GM20000 (cell line): ENCODE measurements around the gene VGLL4.

Source experiments
- DNase-seq: peaks from one replicate; pipeline ENCODE4 v3.0.0; 2012; ENCODE audit warnings: low spot score
- TF ChIP-seq, protein P1 (sequence below): IDR thresholded peaks from 2 replicates; pipeline ENCODE4 v1.5.1; 2012; ENCODE audit warnings: mild to moderate bottlenecking, control low read depth; ENCODE audit errors: extremely low read depth, missing control alignments

Gene VGLL4

DNA sequence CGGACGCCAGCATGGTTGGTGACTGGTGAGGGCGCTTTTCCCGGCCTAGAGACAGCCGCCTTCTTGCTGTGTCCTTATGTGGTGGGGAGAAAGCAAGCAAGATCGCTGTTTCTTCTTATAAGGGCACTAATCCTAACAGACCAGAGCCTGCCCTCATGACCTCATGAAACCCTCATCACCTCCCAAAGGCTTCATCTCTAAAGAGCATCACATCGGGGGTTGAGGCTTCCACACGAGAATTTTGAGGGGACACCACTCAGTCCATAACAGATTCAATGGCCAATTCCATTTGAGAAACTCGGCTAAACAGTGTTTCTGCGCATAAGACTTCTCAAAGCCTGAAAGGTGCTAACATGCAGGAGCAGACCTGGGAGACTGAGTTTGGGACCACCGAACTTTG lies 54.0 kb downstream of the VGLL4 start:
- TF ChIP-seq, protein P1, sequence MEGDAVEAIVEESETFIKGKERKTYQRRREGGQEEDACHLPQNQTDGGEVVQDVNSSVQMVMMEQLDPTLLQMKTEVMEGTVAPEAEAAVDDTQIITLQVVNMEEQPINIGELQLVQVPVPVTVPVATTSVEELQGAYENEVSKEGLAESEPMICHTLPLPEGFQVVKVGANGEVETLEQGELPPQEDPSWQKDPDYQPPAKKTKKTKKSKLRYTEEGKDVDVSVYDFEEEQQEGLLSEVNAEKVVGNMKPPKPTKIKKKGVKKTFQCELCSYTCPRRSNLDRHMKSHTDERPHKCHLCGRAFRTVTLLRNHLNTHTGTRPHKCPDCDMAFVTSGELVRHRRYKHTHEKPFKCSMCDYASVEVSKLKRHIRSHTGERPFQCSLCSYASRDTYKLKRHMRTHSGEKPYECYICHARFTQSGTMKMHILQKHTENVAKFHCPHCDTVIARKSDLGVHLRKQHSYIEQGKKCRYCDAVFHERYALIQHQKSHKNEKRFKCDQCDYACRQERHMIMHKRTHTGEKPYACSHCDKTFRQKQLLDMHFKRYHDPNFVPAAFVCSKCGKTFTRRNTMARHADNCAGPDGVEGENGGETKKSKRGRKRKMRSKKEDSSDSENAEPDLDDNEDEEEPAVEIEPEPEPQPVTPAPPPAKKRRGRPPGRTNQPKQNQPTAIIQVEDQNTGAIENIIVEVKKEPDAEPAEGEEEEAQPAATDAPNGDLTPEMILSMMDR = no peak
- no peak for DNase-seq

DNA sequence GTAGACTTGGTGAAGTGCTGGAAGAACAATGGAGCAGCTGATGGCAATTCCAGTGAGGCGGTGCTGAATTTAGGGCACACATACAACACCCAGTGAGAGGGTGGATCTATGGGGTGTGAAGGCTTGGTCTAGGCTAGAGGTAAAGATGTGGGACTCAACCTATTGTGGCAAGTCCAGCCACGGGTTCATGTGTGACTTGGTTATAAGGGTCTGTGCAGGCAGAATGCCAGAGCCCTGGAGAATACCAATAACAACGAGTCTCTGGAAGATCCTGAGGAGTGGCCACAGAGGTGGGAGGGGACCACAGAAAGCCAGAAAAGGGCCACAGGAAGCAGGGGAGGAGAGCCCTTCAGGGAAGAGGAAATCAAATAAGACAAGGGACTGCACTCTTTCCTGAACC lies 55.0 kb downstream of the VGLL4 start:
- TF ChIP-seq, protein P1 = no peak
- no peak for DNase-seq

DNA sequence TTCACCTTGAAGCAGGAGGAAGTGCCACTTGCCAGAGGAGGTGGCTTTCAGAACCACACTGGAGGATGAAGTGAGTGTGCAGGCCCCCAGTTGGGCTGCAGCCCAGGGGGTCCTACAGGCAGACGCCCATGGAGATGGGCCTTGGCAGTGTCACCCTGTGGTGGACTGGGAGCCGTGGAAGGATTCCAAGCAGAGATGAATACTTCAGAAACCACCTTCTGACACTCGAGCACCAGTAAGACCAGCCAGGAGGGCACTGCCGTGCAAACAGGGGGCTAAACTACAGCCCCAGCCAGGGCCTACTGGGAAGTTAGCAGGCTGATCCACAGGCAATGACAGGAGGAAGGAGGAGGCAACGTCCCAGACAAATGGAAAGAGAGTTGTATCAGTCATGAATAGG lies 55.4 kb downstream of the VGLL4 start:
- DNase-seq = no peak
- TF ChIP-seq, protein P1 = no peak

DNA sequence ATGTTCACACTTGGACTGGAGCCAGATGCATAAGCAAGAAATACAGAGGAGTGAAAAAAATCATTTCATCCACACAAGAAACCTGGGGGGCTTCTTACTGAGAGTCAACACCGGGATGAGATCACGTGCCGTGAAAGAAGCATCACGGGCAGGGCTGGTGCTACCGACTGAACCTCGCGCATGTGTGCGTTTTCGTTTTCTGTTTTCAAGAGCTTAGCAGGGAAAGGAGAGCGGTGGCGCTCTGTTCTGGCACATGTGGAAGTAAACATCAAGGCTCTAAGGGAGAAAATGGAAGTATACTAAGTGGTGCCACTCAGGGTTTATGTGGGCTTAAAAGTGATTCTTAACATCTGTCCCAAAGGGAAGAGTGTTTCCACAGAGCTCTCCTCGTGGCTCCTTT lies 55.9 kb downstream of the VGLL4 start:
- no peak for DNase-seq
- TF ChIP-seq, protein P1 = no peak

DNA sequence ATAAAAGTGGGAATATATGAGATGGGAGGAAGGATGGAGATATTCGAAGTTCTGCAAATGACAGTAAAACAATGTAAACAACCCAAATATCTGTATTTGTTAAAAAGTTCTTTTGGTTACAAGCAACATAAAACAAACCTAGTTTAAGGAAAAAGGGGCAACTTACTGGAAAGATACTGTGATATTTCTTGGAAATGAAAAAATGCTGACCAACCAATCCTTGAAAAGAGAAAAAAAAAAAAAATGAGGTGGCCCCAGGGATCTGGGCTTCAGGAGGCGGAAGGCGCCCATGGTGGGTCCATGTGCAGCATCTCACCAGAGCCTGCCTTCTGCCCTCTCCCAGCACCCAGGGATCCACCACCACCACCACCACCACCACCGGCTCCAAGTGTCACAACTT lies 59.1 kb downstream of the VGLL4 start:
- TF ChIP-seq, protein P1 = no peak
- DNase-seq = no peak

DNA sequence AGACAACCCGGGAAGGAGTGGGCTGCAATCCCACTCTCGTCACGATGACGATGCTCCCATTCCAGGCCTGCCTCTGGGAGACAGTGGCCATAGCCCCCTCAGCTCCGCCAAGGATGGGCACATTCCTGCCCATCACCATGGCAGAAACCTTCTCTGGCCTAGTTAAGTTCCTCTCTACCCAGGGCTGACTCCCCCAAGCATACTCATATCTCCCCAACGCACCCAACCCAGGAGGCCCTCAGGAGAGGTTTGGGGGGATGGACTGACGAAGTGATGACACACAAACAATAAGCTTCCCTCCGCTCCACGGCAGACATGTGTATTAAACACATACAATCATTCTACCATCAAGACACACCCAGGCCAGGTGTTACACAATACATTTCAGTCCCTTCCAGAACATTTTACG lies 60.1 kb downstream of the VGLL4 start:
- no peak for DNase-seq
- TF ChIP-seq, protein P1 = no peak

DNA sequence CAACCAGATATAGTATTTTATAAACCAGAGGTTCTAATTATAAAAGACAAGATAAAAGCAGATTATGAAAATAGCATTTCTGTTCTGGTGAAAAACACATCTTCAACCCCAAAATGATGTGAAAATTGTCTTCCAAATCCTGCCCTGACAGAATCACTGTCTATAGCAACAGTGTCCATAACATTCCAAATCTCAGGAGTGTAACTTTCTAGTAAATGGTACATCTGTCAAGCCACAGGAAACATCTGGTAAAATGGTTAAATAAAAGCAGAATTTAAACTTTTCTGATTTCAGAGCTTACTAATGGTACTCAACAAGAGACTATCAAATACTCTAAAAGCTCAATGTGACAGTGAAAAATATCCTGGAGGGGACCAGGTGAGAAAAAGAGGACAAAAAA lies 60.5 kb downstream of the VGLL4 start:
- no peak for DNase-seq
- TF ChIP-seq, protein P1 = no peak
